HG03097 (cell line): Measurements from ENCODE around the gene RASA1.
"Not testable (repeated sequence)": the region's sequence is repeated elsewhere in the genome, so short reads cannot be mapped to it uniquely, and the experiment has no call there.

ENCODE experiments used
- ATAC-seq: cut with Tn5 transposase; IDR thresholded peaks from one replicate; pipeline ENCODE4 v1.9.1; 2021; ENCODE audit not compliant: unreplicated experiment, low FRiP score

RASA1 gene

GRCh38 chr5:87267574-87268125, at the start of gene RASA1:
TSS of gene RASA1 (plus strand) at chr5:87267883. CDS start at chr5:87268452, 569 bp downstream.
- peak; percentile 57 for ATAC-seq

- ATAC-seq: no peak
These were observed 37.9 kb upstream of the RASA1 start for GRCh38 chr5:87229780-87230179.

- peak; percentile 94 for ATAC-seq
These were observed 36.5 kb upstream of the RASA1 start for GRCh38 chr5:87231037-87231808.

GRCh38 chr5:87233143-87233542, 34.5 kb upstream of the RASA1 start:
- no peak for ATAC-seq

- no peak for ATAC-seq
These were observed 26.1 kb upstream of the RASA1 start for GRCh38 chr5:87241555-87241954.

- no peak for ATAC-seq
These were observed 25.4 kb upstream of the RASA1 start for GRCh38 chr5:87242242-87242641.

GRCh38 chr5:87243161-87243844, 24.4 kb upstream of the RASA1 start:
- no peak for ATAC-seq

GRCh38 chr5:87245451-87245850, 22.2 kb upstream of the RASA1 start:
- ATAC-seq: no peak

- no peak for ATAC-seq
These were observed 21.6 kb upstream of the RASA1 start for GRCh38 chr5:87246061-87246460.

GRCh38 chr5:87252283-87252605, 15.4 kb upstream of the RASA1 start:
- no peak for ATAC-seq

GRCh38 chr5:87254035-87254434, 13.6 kb upstream of the RASA1 start:
- no peak for ATAC-seq

GRCh38 chr5:87258507-87258906, 9.2 kb upstream of the RASA1 start:
- no peak for ATAC-seq

- ATAC-seq: no peak
These were observed 7.0 kb upstream of the RASA1 start for GRCh38 chr5:87260604-87261192.

GRCh38 chr5:87263498-87263897, 4.2 kb upstream of the RASA1 start:
- no peak for ATAC-seq

GRCh38 chr5:87266914-87267573, 639 bp upstream of the RASA1 start:
- peak; percentile 9 for ATAC-seq

- ATAC-seq: peak; percentile 60
These were observed 665 bp downstream of the RASA1 start for GRCh38 chr5:87268126-87268969.

- ATAC-seq: no peak
These were observed 1.3 kb downstream of the RASA1 start for GRCh38 chr5:87268970-87269377.

GRCh38 chr5:87270888-87271287, 3.2 kb downstream of the RASA1 start:
- not testable (repeated sequence) for ATAC-seq

- ATAC-seq: no peak
These were observed 9.0 kb downstream of the RASA1 start for GRCh38 chr5:87276655-87277054.

GRCh38 chr5:87277279-87277835, 9.7 kb downstream of the RASA1 start:
- no peak for ATAC-seq
